MM.1S (cell line): Measurements from ENCODE around the gene FAM193A.

Source experiments
- CTCF ChIP-seq: fragments of 300-600 bp; sonication (generic); IDR thresholded peaks from 2 replicates; pipeline ENCODE4 v1.5.1; 2016; ENCODE audit warnings: antibody characterized with exemption, low read length, mixed read lengths
- EZH2 ChIP-seq: fragments of 300-600 bp; sonication (generic); optimal IDR thresholded peaks from 2 replicates; pipeline ENCODE3; 2017; ENCODE audit warnings: low read depth, mild to moderate bottlenecking, antibody characterized with exemption, low read length, mixed read lengths
- EZH2phosphoT487 ChIP-seq: fragments of 300-600 bp; sonication (generic); IDR thresholded peaks from 2 replicates; pipeline ENCODE4 v1.6.1; 2018; ENCODE audit warnings: antibody characterized with exemption, low read length

- TF ChIP-seq CTCF (no peak), EZH2phosphoT487 (no peak), EZH2 (no peak)
These were observed 221.0 kb downstream of the FAM193A start for GRCh38 chr4:2757426-2757825.
